Caco-2 (cell line): ENCODE results near the gene SMCO2. TPM values are rescaled to one million over a fixed set of nuclear protein-coding genes. Genes with fewer than 3 reads are reported as not detected.

ENCODE experiments used
- BruUV-seq: library from RNA; stranded (reverse); fragments of 400-500 nt; replicated peaks from 2 replicates; lab custom pipeline; 2021; lab: Mats Ljungman, UMichigan
- CTCF ChIA-PET: fragments of 300-600 bp; sonication (Branson Sonifier 250); formaldehyde crosslinking; loops from one replicate; lab custom pipeline; 2022; ENCODE audit warnings: antibody characterized with exemption; lab: Charles Lee
- POLR2A ChIA-PET: fragments of 300-600 bp; sonication (Branson Sonifier 250); formaldehyde crosslinking; loops from one replicate; lab custom pipeline; 2022; ENCODE audit warnings: antibody characterized with exemption; lab: Charles Lee
- DNase-seq, 2 experiments: peaks; one replicate each; pipeline versions ENCODE4 v3.0.0 to v3.0.0-alpha.2; 2020 to 2022
- H3K27me3 ChIP-seq: replicated peaks from 2 replicates; pipeline ENCODE4 v1.6.0; 2011; ENCODE audit warnings: low read length; ENCODE audit not compliant: control insufficient read depth, insufficient read depth
- H3K36me3 ChIP-seq: 2 replicates; pipeline ENCODE4 v1.5.1; 2011; ENCODE audit warnings: low read length; ENCODE audit not compliant: control insufficient read depth, insufficient read depth
- H3K4me1 ChIP-seq: fragments of 250-450 bp; sonication (Bioruptor Pico); 2 replicates; pipeline ENCODE4 v1.5.1; 2020; ENCODE audit warnings: mild to moderate bottlenecking
- H3K4me3 ChIP-seq: 2 replicates; pipeline ENCODE4 v1.5.1; 2011; ENCODE audit warnings: low read depth, mild to moderate bottlenecking, control low read depth, low read length
- H3K9me3 ChIP-seq: fragments of 250-450 bp; sonication (Bioruptor Pico); 2 replicates; pipeline ENCODE4 v1.5.1; 2020; ENCODE audit warnings: mild to moderate bottlenecking, moderate library complexity
- H3K27ac Mint-ChIP-seq: one replicate; pipeline ENCODE4 v1.8.0; 2022; ENCODE audit warnings: mixed read lengths; ENCODE audit not compliant: unreplicated experiment
- H3K27me3 Mint-ChIP-seq: one replicate; pipeline ENCODE4 v1.8.0; 2022; ENCODE audit warnings: mixed read lengths; ENCODE audit not compliant: insufficient read depth, unreplicated experiment
- H3K36me3 Mint-ChIP-seq: one replicate; pipeline ENCODE4 v1.8.0; 2022; ENCODE audit warnings: mild to moderate bottlenecking, mixed read lengths; ENCODE audit not compliant: insufficient read depth, unreplicated experiment
- H3K4me1 Mint-ChIP-seq: one replicate; pipeline ENCODE4 v1.8.0; 2022; ENCODE audit warnings: low read depth, mixed read lengths; ENCODE audit not compliant: unreplicated experiment
- H3K4me3 Mint-ChIP-seq: one replicate; pipeline ENCODE4 v1.8.0; 2022; ENCODE audit warnings: mild to moderate bottlenecking, moderate library complexity, mixed read lengths; ENCODE audit not compliant: unreplicated experiment
- H3K9me3 Mint-ChIP-seq: one replicate; pipeline ENCODE4 v1.8.0; 2022; ENCODE audit warnings: mixed read lengths; ENCODE audit not compliant: unreplicated experiment
- CTCF ChIP-seq, 2 experiments: fragments of 200-600 bp in 1 of 2; IDR thresholded peaks; 1 replicate in 1 of 2; 2 replicates in 1 of 2; pipeline versions ENCODE4 v1.5.1 to v1.8.0; 2011 to 2022; ENCODE audit warnings: antibody characterized with exemption in 1 of 2, control low read depth in 1 of 2, inconsistent platforms in 1 of 2, low read depth in 1 of 2, low read length in 1 of 2, mild to moderate bottlenecking in 1 of 2, moderate library complexity in 1 of 2; ENCODE audit not compliant: insufficient read depth in 1 of 2, severe bottlenecking in 1 of 2, unreplicated experiment in 1 of 2
- intact Hi-C: fragments of 100-400 bp; cut with micrococcal nuclease; formaldehyde crosslinking; loops from one replicate; pipeline ENCODE4 v1.10.0; 2022; ENCODE audit not compliant: unreplicated experiment
- total RNA-seq: library from RNA; stranded (reverse); gene quantifications from 2 replicates; pipeline ENCODE4 v1.2.3, GENCODE V29; 2022

The SMCO2 gene
- total RNA-seq, 1 experiment from 2014 or later = 0.93 TPM

GRCh38 chr12:27547592-27547991 is 101.1 kb downstream of the SMCO2 start:
- peaks cover 7% of the 10 kb centered on the region for H3K9me3 Mint-ChIP-seq
- BruUV-seq = no TSS peak
- intact Hi-C loops = no loop called here
- no peaks in the 10 kb centered on the region for H3K9me3 ChIP-seq
- H3K27ac Mint-ChIP-seq = no peak overlapping the region
- POLR2A ChIA-PET = no interaction called here
- H3K4me1 ChIP-seq = peaks cover 32% of the 10 kb centered on the region
- DNase-seq = no peak
- no peaks in the 10 kb centered on the region for H3K27me3 Mint-ChIP-seq
- no peak overlapping the region for H3K4me3 ChIP-seq
- no peaks in the 10 kb centered on the region for H3K27me3 ChIP-seq
- H3K4me3 Mint-ChIP-seq = no peak overlapping the region
- peaks cover 34% of the 10 kb centered on the region for H3K4me1 Mint-ChIP-seq
- CTCF ChIA-PET = no interaction called here
- no peaks in the 10 kb centered on the region for H3K36me3 ChIP-seq
- no peak for TF ChIP-seq CTCF (IDR thresholded peaks at IDR 0.05; ENCODE audit: insufficient read depth in 1 of 2, low read depth in 1 of 2, low read length in 1 of 2, severe bottlenecking in 1 of 2, unreplicated experiment in 1 of 2)
- peaks cover 13% of the 10 kb centered on the region for H3K36me3 Mint-ChIP-seq

DNA sequence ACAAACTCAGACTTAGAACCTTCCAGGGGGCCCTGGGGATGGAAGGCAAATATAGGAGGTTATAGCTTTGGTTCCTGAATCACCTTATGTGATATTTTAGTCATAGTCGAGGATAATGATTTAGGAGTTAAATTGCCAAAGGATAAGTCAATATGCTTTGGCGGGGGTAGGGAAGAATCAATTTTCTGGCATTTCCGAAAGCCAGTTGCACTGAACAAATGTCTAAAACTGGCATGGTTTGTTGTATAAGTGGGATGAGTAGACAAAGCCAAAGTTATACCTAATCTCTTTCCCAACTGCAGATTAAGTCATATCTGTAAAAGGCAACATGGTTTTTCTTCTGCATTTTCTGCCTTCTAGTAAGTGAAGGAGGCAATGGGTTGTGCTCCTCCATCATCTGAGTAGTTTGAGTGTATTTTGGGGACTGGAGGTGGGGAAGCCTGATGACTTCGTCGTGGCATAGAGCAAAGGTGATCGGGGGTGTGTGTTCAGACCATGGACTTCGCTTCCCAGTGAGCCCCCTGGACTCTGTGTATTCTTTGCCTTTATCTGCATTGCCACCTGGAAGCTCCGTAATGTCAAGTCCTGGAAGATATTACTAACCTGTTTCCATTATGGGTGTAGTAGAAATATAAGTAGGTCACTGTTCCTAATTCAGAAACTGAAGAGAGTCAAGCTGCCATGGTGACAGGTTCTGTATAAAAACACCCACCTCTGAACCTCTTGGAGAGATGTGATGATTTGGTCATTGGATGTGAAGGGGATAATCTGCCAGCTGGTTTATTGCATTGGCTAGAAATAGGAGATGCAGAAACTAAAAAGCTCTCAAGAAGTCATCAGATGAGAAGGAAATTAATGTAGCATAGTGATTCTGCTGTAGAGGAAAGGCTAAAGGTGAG is 102.0 kb downstream of the SMCO2 start:
- BruUV-seq = no TSS peak
- Histone ChIP-seq H3K4me3 (no peak overlapping the region), H3K36me3 (no peaks in the 10 kb centered on the region), H3K27me3 (no peaks in the 10 kb centered on the region), H3K4me1 (peaks cover 27% of the 10 kb centered on the region), H3K9me3 (no peaks in the 10 kb centered on the region)
- H3K4me1 Mint-ChIP-seq = peaks cover 35% of the 10 kb centered on the region
- CTCF ChIA-PET = interaction anchor here (0.6 kb wide), 1 partner anchor 349 kb away, joined by 7 read pairs; no protein-coding TSS in a partner anchor
- POLR2A ChIA-PET = no interaction called here
- H3K9me3 Mint-ChIP-seq = peaks cover 7% of the 10 kb centered on the region
- DNase-seq = no peak
- TF ChIP-seq CTCF (IDR thresholded peaks at IDR 0.05; ENCODE audit: insufficient read depth in 1 of 2, low read depth in 1 of 2, low read length in 1 of 2, severe bottlenecking in 1 of 2, unreplicated experiment in 1 of 2) = no peak
- no peaks in the 10 kb centered on the region for H3K27me3 Mint-ChIP-seq
- no peak overlapping the region for H3K4me3 Mint-ChIP-seq
- intact Hi-C loops = no loop called here
- H3K36me3 Mint-ChIP-seq = peaks cover 17% of the 10 kb centered on the region
- H3K27ac Mint-ChIP-seq = peak overlapping the region; percentile 72

DNA sequence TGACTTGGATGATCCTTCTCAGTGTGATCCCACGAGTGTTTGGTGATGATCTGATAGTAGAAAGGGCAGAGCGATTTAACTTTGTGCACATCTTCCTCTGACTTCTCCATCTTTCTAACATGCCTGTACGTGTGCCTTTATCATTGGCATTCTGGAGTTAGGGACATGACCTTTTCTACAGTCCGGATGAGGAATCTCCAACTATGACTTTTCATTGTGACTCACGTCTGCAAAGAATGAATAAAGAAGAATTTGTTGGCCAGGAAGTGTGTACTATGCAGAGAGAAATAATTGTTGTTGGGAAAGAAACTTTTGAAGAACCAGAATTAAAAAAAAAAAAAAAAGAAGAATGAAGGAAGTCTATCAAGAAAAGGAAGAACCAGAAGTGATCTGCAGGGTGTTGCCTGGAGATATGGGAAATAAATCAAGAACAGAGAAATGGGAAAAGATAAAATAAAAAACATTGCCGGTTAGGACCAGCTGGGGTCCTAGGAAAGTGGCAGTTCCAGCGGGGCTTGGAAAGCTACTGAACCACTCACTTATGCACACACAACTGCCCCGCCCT is 102.8 kb downstream of the SMCO2 start:
- DNase-seq = no peak
- peaks cover 36% of the 10 kb centered on the region for H3K4me1 Mint-ChIP-seq
- no peak for TF ChIP-seq CTCF (IDR thresholded peaks at IDR 0.05; ENCODE audit: insufficient read depth in 1 of 2, low read depth in 1 of 2, low read length in 1 of 2, severe bottlenecking in 1 of 2, unreplicated experiment in 1 of 2)
- peak overlapping the region; percentile 4 for H3K4me3 Mint-ChIP-seq
- H3K27me3 Mint-ChIP-seq = no peaks in the 10 kb centered on the region
- peaks cover 20% of the 10 kb centered on the region for H3K36me3 Mint-ChIP-seq
- POLR2A ChIA-PET = interaction anchor here (0.5 to 1.3 kb wide), 2 partner anchors 9 to 26 kb away, joined by 3 to 7 read pairs; partner anchors contain the start of gene PPFIBP1
- CTCF ChIA-PET = interaction anchor here (0.6 to 0.8 kb wide), 2 partner anchors 63 to 349 kb away, joined by 4 to 7 read pairs; no protein-coding TSS in a partner anchor
- peaks cover 27% of the 10 kb centered on the region for H3K4me1 ChIP-seq
- no peak overlapping the region for H3K4me3 ChIP-seq
- H3K27me3 ChIP-seq = no peaks in the 10 kb centered on the region
- peak overlapping the region; percentile 72 for H3K27ac Mint-ChIP-seq
- peaks cover 4% of the 10 kb centered on the region for H3K9me3 Mint-ChIP-seq
- no peaks in the 10 kb centered on the region for H3K36me3 ChIP-seq
- H3K9me3 ChIP-seq = no peaks in the 10 kb centered on the region
- no TSS peak for BruUV-seq
- intact Hi-C loops = no loop called here
